HL-60 (cell line): ENCODE data around the gene DONSON.
A peak's percentile ranks its signal among the peaks of the same experiment; 100 is the strongest.
"Not testable (repeated sequence)": the region's sequence is repeated elsewhere in the genome, so short reads cannot be mapped to it uniquely, and the experiment has no call there.

ENCODE experiments used
- DNase-seq, 2 experiments: peaks; one replicate each; pipeline ENCODE4 v3.0.0-alpha.2; 2010 to 2020; ENCODE audit warnings: low read depth in 1 of 2, low spot score in 1 of 2
- H3K27ac ChIP-seq: fragments of 250-450 bp; sonication (Bioruptor Pico); replicated peaks from 2 replicates; pipeline ENCODE4 v1.5.1; 2020; ENCODE audit warnings: mild to moderate bottlenecking, moderate library complexity
- H3K27me3 ChIP-seq: fragments of 250-450 bp; sonication (Bioruptor Pico); 2 replicates; pipeline ENCODE4 v1.5.1; 2021; ENCODE audit warnings: mild to moderate bottlenecking, moderate library complexity; ENCODE audit not compliant: insufficient read depth, poor library complexity, severe bottlenecking
- H3K4me3 ChIP-seq: replicated peaks from 2 replicates; pipeline ENCODE4 v1.5.1; 2011; ENCODE audit warnings: mild to moderate bottlenecking, control low read depth, low read length; ENCODE audit not compliant: insufficient read depth
- CTCF ChIP-seq: IDR thresholded peaks from one replicate; pipeline ENCODE4 v1.5.1; 2011; ENCODE audit warnings: low read length, control low read depth, inconsistent platforms; ENCODE audit not compliant: insufficient read depth
- GABPA ChIP-seq: IDR thresholded peaks from 2 replicates; pipeline ENCODE4 v1.6.1; 2012; ENCODE audit warnings: low read depth
- POLR2AphosphoS5 ChIP-seq: IDR thresholded peaks from 2 replicates; pipeline ENCODE4 v1.6.1; 2012; ENCODE audit warnings: low read depth
- SPI1 ChIP-seq: IDR thresholded peaks from 2 replicates; pipeline ENCODE4 v1.6.1; 2012; ENCODE audit warnings: low read depth, mild to moderate bottlenecking, borderline replicate concordance
- long read RNA-seq: library from polyadenylated mRNA; unstranded; transcript quantifications from one replicate; pipeline ENCODE4 v2.0.0, GENCODE V29; 2020
- TF ChIP-seq, protein P1 (sequence below): IDR thresholded peaks from 2 replicates; pipeline ENCODE4 v1.6.1; 2012; ENCODE audit warnings: low read depth; ENCODE audit not compliant: insufficient replicate concordance

Gene DONSON
- long read RNA-seq, partial matches to known transcripts, result 0 of 5 reads
- long read RNA-seq, other reads (novel, unspliced or antisense), result 3 of 5 reads

- H3K27ac ChIP-seq, result peak within 1 kb of the TSS; percentile 57
- no peaks in the 10 kb centered on the region for H3K27me3 ChIP-seq
- TF ChIP-seq, protein P1, sequence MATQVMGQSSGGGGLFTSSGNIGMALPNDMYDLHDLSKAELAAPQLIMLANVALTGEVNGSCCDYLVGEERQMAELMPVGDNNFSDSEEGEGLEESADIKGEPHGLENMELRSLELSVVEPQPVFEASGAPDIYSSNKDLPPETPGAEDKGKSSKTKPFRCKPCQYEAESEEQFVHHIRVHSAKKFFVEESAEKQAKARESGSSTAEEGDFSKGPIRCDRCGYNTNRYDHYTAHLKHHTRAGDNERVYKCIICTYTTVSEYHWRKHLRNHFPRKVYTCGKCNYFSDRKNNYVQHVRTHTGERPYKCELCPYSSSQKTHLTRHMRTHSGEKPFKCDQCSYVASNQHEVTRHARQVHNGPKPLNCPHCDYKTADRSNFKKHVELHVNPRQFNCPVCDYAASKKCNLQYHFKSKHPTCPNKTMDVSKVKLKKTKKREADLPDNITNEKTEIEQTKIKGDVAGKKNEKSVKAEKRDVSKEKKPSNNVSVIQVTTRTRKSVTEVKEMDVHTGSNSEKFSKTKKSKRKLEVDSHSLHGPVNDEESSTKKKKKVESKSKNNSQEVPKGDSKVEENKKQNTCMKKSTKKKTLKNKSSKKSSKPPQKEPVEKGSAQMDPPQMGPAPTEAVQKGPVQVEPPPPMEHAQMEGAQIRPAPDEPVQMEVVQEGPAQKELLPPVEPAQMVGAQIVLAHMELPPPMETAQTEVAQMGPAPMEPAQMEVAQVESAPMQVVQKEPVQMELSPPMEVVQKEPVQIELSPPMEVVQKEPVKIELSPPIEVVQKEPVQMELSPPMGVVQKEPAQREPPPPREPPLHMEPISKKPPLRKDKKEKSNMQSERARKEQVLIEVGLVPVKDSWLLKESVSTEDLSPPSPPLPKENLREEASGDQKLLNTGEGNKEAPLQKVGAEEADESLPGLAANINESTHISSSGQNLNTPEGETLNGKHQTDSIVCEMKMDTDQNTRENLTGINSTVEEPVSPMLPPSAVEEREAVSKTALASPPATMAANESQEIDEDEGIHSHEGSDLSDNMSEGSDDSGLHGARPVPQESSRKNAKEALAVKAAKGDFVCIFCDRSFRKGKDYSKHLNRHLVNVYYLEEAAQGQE, result no peak
- TF ChIP-seq GABPA (no peak), SPI1 (no peak), POLR2AphosphoS5 (0 out of 2 replicates have a peak, but pooled peaks have one; percentile 21), CTCF (no peak)
- DNase-seq, result peak; percentile 63 to 79
- H3K4me3 ChIP-seq, result peak within 1 kb of the TSS; percentile 74
These were observed at the start of gene DONSON for GRCh38 chr21:33588485-33589335. TSS of gene DONSON (minus strand) at chr21:33588684. CDS start at chr21:33588641, 43 bp downstream.

DNA sequence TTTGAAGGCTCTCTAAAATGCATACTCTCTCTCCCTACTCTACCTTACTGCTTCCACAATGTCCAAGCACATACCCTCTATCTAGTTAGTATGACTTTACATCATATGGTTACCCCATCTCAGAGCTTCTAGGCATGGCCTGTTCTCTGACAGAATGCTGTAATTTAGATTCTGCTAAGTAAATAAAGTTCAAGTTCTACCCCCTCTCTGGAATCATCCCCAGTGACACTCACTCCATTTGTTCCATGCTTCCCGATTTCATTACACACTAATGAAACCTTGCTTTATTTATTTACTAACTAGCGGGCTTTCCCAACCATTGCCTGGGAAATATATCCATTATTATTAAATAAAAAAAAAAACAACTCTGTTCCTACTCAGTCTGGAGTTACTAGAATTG, 45.8 kb upstream of the DONSON start:
- DNase-seq, result no peak
- H3K4me3 ChIP-seq, result no peak overlapping the region
- TF ChIP-seq SPI1 (no peak), POLR2AphosphoS5 (no peak)
- H3K27ac ChIP-seq, result no peak overlapping the region
- no peaks in the 10 kb centered on the region for H3K27me3 ChIP-seq

DNA sequence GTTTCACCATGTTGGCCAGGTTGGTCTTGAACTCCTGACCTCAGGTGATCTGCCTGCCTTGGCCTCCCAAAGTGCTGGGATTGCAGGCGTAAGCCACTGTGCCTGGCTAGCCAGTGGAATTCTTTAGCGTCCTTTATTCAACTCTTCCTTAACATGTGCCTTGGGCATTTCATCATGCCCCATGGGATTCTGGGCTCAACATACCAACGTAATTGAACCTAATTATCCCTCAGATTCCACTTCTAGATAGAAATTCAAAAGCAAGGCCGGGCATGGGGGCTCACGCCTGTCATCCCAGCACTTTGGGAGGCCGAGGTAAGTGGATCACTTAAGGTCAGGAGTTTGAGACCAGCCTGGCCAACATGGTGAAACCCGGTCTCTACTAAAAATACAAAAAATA, 37.7 kb upstream of the DONSON start:
- not testable (repeated sequence) for H3K27ac ChIP-seq, H3K27me3 ChIP-seq, DNase-seq, H3K4me3 ChIP-seq

DNA sequence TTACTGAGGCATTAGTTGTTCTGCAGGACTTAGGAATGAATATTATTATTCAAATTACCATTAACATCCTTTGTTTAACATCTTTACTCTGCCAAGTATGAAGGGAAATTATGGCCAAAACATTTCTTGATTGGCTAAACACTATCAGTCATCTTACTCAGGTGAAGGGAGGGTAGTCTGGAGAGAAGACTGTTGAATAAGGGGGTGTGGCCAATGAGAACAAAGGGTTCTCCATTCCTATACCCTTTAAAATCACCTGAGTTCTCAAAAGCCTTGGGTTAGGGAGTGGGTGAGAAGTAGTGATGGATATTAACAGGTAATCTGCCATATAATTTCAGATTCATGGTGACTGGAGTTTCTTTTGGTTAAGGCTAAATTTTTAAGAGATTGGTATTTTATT, 33.8 kb upstream of the DONSON start:
- H3K4me3 ChIP-seq, result no peak overlapping the region
- no peaks in the 10 kb centered on the region for H3K27me3 ChIP-seq
- no peak overlapping the region for H3K27ac ChIP-seq
- DNase-seq, result no peak
- no peak for TF ChIP-seq GABPA
- TF ChIP-seq, protein P1, result no peak
- no peak for TF ChIP-seq POLR2AphosphoS5
- TF ChIP-seq SPI1, result no peak
- no peak for TF ChIP-seq CTCF
